GM12873 (cell line): ENCODE measurements around the gene SLC25A12.

Source experiments
- CTCF ChIP-seq: IDR thresholded peaks from 2 replicates; pipeline ENCODE4 v1.5.1; 2012; ENCODE audit warnings: low read depth, mild to moderate bottlenecking, moderate library complexity, low read length, control low read depth; ENCODE audit not compliant: insufficient read depth; ENCODE audit errors: missing control alignments

The SLC25A12 gene

GRCh38 chr2:171811245-171811628, 82.8 kb downstream of the SLC25A12 start:
- peak; percentile 12 for TF ChIP-seq CTCF

- no peak for TF ChIP-seq CTCF
These were observed 83.4 kb downstream of the SLC25A12 start for GRCh38 chr2:171810422-171811244.

GRCh38 chr2:171807831-171808393, 86.1 kb downstream of the SLC25A12 start:
- TF ChIP-seq CTCF = no peak

- no peak for TF ChIP-seq CTCF
These were observed 86.9 kb downstream of the SLC25A12 start for GRCh38 chr2:171807119-171807518.

- TF ChIP-seq CTCF = no peak
These were observed 89.6 kb downstream of the SLC25A12 start for GRCh38 chr2:171804456-171804855.

- no peak for TF ChIP-seq CTCF
These were observed 90.3 kb downstream of the SLC25A12 start for GRCh38 chr2:171803757-171804156.

GRCh38 chr2:171800639-171801038, 93.4 kb downstream of the SLC25A12 start:
- no peak for TF ChIP-seq CTCF
